Heart left ventricle (tissue), 13 donors: ENCODE data around the gene UBA6.

Experiments
- CTCF ChIP-seq, 12 donors: fragments of 200-600 bp; sonication (generic) in 4 of 12; IDR thresholded peaks; one replicate each; pipeline versions ENCODE4 v1.5.0 to v1.8.0; 2018 to 2022; ENCODE audit warnings: antibody characterized with exemption in 12 of 12, mild to moderate bottlenecking in 5 of 12
- POLR2A ChIP-seq, 2 donors: fragments of 450-650 bp; IDR thresholded peaks; one replicate each; pipeline ENCODE4 v1.6.1; 2017; ENCODE audit warnings: antibody characterized with exemption in 2 of 2, mild to moderate bottlenecking in 2 of 2, moderate library complexity in 2 of 2
- donor health status: ischemic (EF 13 %, LVEDD 7.1; RV severe dilation, severe dysfunction).
- donor health status: DM: no; HTN: yes; CAD: no.
- donor health status: DM: no; HTN: no; CAD: no.
- donor health status: ischemic (EF 25% LVEDD 6.9; RV normal size, moderate dysfunction).
- donor health status: ischemic (EF 25% LVEDD 5.7; RV mildly dilated, moderate dysfunction).
- donor health status: ischemic (EF 35%, LVEDD 5.7; RV mildly dilated, moderate dysfunction).
- donor health status: nonischemic (EF 11% LVEDD 7.7; RV severe dilation, severe dysfunction).
- donor health status: DM: yes; HTN: yes; CAD: no.
- donor health status: PGD.
- donor health status: ischemic (EF 29% LVEDD 5.4; RV normal size, mild dysfunction).
- donor health status: nonischemic (EF 23%, LVEDD 6.1; RV moderate dilation, normal function).

- TF ChIP-seq CTCF (IDR thresholded peaks at IDR 0.05) (no peak), POLR2A (IDR thresholded peaks at IDR 0.05) (no peak)
Measured at GRCh38 chr4:67701517-67701850, 529 bp upstream of the UBA6 start.
